Endothelial cell (in vitro differentiated cells): Measurements from ENCODE around the gene ZNF774. TPM values are rescaled to one million over a fixed set of nuclear protein-coding genes. Genes with fewer than 3 reads are reported as not detected.

Source experiments
- DNase-seq: peaks from one replicate; pipeline ENCODE4 v3.0.0; 2021; ENCODE audit warnings: low spot score
- H3K27ac Mint-ChIP-seq: one replicate; pipeline ENCODE4 v1.8.0; 2021; ENCODE audit warnings: mixed read lengths, inconsistent platforms; ENCODE audit not compliant: unreplicated experiment
- H3K27me3 Mint-ChIP-seq: one replicate; pipeline ENCODE4 v1.8.0; 2021; ENCODE audit warnings: mild to moderate bottlenecking, moderate library complexity, mixed read lengths, inconsistent platforms; ENCODE audit not compliant: unreplicated experiment
- H3K36me3 Mint-ChIP-seq: one replicate; pipeline ENCODE4 v1.8.0; 2021; ENCODE audit warnings: mild to moderate bottlenecking, low read depth, mixed read lengths, inconsistent platforms; ENCODE audit not compliant: unreplicated experiment
- H3K4me1 Mint-ChIP-seq: one replicate; pipeline ENCODE4 v1.8.0; 2021; ENCODE audit warnings: mild to moderate bottlenecking, mixed read lengths, inconsistent platforms; ENCODE audit not compliant: unreplicated experiment
- H3K4me3 Mint-ChIP-seq: one replicate; pipeline ENCODE4 v1.8.0; 2021; ENCODE audit warnings: mild to moderate bottlenecking, mixed read lengths, inconsistent platforms; ENCODE audit not compliant: unreplicated experiment
- H3K9me3 Mint-ChIP-seq: one replicate; pipeline ENCODE4 v1.8.0; 2021; ENCODE audit warnings: mixed read lengths, inconsistent platforms; ENCODE audit not compliant: unreplicated experiment
- total RNA-seq: library from RNA; stranded (reverse); fragmentation: NEBNext Ultra II Directional; extraction: Animal tissue kit (Norgen Biotek cat#: 25700); gene quantifications from one replicate; pipeline ENCODE4 v1.2.1, GENCODE V29; 2021; ENCODE audit not compliant: unreplicated experiment
- TF ChIP-seq, protein P1 (sequence below): fragments of 200-600 bp; sonication (generic); IDR thresholded peaks from one replicate; pipeline ENCODE4 v1.5.0; 2021; ENCODE audit warnings: antibody characterized with exemption; ENCODE audit not compliant: unreplicated experiment

Gene ZNF774
- total RNA-seq, 1 donor from 2014 or later, result 4.1 TPM

DNA sequence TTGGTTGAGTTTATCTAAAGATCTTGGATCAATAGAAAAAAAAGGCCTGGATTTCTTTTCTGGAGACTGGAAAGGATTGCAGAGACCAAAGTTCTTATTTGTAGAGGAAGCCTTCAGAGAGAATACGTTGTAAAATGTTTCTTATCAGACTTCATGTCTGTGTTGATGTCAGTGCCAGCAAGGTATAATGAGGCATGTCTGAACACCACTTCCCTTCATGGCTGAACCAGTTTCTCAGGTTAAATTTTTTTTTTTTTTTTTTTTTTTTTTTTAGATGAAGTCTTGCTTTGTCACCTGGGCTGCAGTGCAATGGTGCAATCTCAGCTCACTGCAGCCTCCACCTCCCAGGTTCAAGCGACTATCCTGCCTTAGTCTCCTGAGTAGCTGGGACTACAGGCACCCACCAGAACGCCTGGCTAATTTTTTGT, 17.8 kb upstream of the ZNF774 start:
- no peak overlapping the region for H3K27ac Mint-ChIP-seq
- TF ChIP-seq, protein P1, sequence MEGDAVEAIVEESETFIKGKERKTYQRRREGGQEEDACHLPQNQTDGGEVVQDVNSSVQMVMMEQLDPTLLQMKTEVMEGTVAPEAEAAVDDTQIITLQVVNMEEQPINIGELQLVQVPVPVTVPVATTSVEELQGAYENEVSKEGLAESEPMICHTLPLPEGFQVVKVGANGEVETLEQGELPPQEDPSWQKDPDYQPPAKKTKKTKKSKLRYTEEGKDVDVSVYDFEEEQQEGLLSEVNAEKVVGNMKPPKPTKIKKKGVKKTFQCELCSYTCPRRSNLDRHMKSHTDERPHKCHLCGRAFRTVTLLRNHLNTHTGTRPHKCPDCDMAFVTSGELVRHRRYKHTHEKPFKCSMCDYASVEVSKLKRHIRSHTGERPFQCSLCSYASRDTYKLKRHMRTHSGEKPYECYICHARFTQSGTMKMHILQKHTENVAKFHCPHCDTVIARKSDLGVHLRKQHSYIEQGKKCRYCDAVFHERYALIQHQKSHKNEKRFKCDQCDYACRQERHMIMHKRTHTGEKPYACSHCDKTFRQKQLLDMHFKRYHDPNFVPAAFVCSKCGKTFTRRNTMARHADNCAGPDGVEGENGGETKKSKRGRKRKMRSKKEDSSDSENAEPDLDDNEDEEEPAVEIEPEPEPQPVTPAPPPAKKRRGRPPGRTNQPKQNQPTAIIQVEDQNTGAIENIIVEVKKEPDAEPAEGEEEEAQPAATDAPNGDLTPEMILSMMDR, result no peak
- no peaks in the 10 kb centered on the region for H3K36me3 Mint-ChIP-seq
- no peaks in the 10 kb centered on the region for H3K9me3 Mint-ChIP-seq
- H3K4me3 Mint-ChIP-seq, result no peak overlapping the region
- no peaks in the 10 kb centered on the region for H3K4me1 Mint-ChIP-seq
- DNase-seq, result no peak
- H3K27me3 Mint-ChIP-seq, result peaks cover under 1% of the 10 kb centered on the region

DNA sequence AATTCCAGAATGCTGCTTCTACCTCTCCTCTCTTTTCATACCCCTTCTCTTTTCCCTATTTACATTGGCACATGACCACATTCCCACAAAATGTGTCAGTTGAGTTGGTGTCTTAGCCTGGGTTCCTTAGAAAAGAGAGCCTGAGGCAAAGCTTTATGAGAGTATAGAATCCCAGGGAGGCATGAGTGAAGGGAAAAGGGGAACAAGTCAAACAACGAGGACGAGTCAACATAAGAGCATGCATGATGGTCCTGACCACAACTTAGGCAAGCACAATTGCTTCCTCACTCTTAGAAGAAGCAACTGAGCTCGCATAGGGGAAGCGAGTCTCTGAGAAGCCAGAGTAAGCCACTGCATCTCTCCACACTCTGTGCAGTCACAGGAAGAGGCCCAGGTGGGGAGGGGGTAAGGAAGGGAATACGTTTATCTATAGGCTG, 15.4 kb upstream of the ZNF774 start:
- H3K9me3 Mint-ChIP-seq, result no peaks in the 10 kb centered on the region
- H3K27me3 Mint-ChIP-seq, result peaks cover 1% of the 10 kb centered on the region
- H3K27ac Mint-ChIP-seq, result no peak overlapping the region
- no peak for DNase-seq
- H3K4me3 Mint-ChIP-seq, result no peak overlapping the region
- H3K4me1 Mint-ChIP-seq, result no peaks in the 10 kb centered on the region
- TF ChIP-seq, protein P1, result no peak
- H3K36me3 Mint-ChIP-seq, result no peaks in the 10 kb centered on the region

DNA sequence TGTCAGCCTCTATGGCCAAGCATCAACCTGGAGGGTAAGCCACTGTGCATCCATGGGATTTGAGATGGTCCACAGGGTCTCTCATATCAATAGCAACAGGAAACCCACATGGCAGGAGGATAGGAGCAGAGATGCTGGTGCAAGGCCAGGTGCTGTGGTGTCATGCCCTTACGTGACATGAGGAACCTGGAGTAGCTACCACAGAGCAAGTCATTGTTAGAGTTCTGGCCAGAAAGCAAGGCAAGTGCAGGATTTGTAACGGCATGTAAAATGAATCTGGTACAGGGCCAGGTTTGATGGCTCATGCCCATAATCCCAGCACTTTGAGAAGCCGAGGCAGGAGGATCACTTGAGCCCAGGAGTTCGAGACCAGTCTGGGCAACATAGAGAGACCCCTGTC, 14.8 kb upstream of the ZNF774 start:
- peaks cover 1% of the 10 kb centered on the region for H3K27me3 Mint-ChIP-seq
- H3K27ac Mint-ChIP-seq, result no peak overlapping the region
- H3K9me3 Mint-ChIP-seq, result no peaks in the 10 kb centered on the region
- H3K36me3 Mint-ChIP-seq, result no peaks in the 10 kb centered on the region
- no peak overlapping the region for H3K4me3 Mint-ChIP-seq
- no peaks in the 10 kb centered on the region for H3K4me1 Mint-ChIP-seq
- DNase-seq, result no peak
- TF ChIP-seq, protein P1, result no peak

DNA sequence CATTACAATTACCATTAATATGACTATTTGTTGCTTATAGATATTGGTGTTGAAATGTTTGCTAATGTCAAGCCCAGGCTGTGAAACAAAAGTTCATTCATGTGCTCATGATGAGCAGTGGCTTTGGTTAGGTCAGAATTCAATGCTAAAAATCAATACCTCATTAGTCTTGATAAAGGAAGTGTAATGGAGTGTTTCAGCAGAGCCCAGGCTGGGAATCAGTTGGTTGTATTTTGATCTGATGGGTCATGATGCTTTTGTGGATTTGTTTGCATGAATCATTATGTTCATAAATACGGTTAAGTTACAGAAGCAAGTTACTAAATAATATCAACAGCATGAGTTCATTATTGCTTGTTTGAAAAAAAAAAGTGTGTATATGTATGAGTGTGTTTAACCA, 13.6 kb upstream of the ZNF774 start:
- Mint-ChIP-seq H3K36me3 (no peaks in the 10 kb centered on the region), H3K9me3 (no peaks in the 10 kb centered on the region), H3K4me1 (no peaks in the 10 kb centered on the region), H3K27ac (no peak overlapping the region), H3K27me3 (peaks cover 1% of the 10 kb centered on the region), H3K4me3 (no peak overlapping the region)
- no peak for DNase-seq
- TF ChIP-seq, protein P1, result no peak

DNA sequence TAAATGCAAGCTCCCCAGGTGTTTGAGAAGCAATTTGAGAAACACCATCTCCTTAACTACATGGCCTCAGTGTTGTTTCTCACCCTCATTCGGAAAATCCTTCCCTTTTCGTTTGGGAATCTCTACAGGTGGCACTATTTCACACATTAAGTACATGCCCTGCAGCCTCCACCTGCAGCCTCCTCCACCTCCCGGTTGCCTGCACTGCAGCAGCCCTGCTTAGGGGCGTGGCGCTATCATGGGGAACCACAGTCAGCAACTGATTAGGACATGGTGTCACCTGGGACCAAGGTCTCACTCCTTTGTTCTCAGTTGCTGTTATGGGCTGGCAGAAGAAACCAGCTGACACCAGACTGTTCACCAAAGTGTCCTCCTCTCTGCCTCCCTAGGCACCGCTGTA, 11.7 kb upstream of the ZNF774 start:
- Mint-ChIP-seq H3K9me3 (no peaks in the 10 kb centered on the region), H3K27ac (no peak overlapping the region), H3K4me3 (no peak overlapping the region), H3K4me1 (no peaks in the 10 kb centered on the region), H3K27me3 (peaks cover 3% of the 10 kb centered on the region), H3K36me3 (no peaks in the 10 kb centered on the region)
- TF ChIP-seq, protein P1, result no peak
- no peak for DNase-seq
